Esophagus squamous epithelium (tissue), 4 donors: Measurements from ENCODE around the gene UGT1A9.

Source experiments
- POLR2A ChIP-seq, 4 donors: fragments of 450-650 bp; IDR thresholded peaks; one replicate each; pipeline ENCODE4 v1.6.1; 2017; ENCODE audit warnings: antibody characterized with exemption in 4 of 4, mild to moderate bottlenecking in 4 of 4, moderate library complexity in 3 of 4
- TF ChIP-seq, protein P1 (sequence below), 6 experiments: fragments of 450-650 bp in 4 of 6; fragments of 200-600 bp in 2 of 6; sonication (generic) in 2 of 6; IDR thresholded peaks; one replicate each; pipeline ENCODE4 v1.5.1; 2016 to 2019; ENCODE audit warnings: antibody characterized with exemption in 6 of 6, mild to moderate bottlenecking in 4 of 6, moderate library complexity in 4 of 6

DNA sequence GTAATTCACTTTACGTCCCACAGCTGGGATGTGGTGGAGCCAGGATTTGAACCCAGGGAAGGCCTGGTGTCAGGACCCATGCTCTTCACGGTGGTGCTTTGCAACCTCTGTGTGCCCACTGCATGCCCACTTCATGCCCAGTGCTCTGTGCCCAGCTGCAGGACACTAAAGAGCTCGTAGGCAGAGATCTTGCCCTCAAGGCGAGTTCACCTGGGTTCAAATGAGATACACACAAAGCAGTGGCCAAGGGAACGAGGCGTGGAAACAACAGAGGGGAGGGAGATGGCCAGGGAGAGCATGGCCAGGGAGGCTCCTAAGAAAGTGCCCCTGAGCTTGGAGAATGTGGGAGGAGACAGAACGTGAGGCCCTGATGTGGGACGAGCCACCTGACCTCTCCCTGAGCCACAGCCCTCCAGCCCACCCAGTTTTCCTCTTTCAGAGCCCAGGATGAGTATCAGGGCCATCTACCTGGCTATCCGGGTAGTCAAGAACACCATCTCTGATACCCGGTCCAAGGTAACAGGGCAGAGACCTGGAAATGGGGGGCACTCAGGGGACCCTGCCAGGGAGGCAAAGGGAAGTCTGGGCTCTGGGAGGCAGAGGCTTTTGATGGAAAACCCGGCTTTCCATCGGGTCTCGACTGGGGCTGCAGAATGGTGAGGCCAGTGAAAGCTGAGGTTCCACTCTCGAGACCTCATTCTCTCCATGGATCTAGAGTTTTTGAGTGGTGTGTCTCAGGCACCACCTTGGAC, 126.8 kb downstream of the UGT1A9 start:
- TF ChIP-seq, protein P1, sequence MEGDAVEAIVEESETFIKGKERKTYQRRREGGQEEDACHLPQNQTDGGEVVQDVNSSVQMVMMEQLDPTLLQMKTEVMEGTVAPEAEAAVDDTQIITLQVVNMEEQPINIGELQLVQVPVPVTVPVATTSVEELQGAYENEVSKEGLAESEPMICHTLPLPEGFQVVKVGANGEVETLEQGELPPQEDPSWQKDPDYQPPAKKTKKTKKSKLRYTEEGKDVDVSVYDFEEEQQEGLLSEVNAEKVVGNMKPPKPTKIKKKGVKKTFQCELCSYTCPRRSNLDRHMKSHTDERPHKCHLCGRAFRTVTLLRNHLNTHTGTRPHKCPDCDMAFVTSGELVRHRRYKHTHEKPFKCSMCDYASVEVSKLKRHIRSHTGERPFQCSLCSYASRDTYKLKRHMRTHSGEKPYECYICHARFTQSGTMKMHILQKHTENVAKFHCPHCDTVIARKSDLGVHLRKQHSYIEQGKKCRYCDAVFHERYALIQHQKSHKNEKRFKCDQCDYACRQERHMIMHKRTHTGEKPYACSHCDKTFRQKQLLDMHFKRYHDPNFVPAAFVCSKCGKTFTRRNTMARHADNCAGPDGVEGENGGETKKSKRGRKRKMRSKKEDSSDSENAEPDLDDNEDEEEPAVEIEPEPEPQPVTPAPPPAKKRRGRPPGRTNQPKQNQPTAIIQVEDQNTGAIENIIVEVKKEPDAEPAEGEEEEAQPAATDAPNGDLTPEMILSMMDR (IDR thresholded peaks at IDR 0.05): no peak
- TF ChIP-seq POLR2A (IDR thresholded peaks at IDR 0.05): no peak
